Glutamatergic neuron (in vitro differentiated cells): Measurements from ENCODE around the gene GALNT6. TPM values are rescaled to one million over a fixed set of nuclear protein-coding genes. Genes with fewer than 3 reads are reported as not detected.

ENCODE experiments used
- DNase-seq: peaks from one replicate; pipeline ENCODE4 v3.0.0; 2022
- H3K27ac Mint-ChIP-seq: one replicate; pipeline ENCODE4 v1.8.0; 2020; ENCODE audit warnings: mild to moderate bottlenecking, mixed read lengths, inconsistent platforms; ENCODE audit not compliant: unreplicated experiment
- H3K27me3 Mint-ChIP-seq: one replicate; pipeline ENCODE4 v1.8.0; 2020; ENCODE audit warnings: mild to moderate bottlenecking, moderate library complexity, mixed read lengths, inconsistent platforms; ENCODE audit not compliant: unreplicated experiment
- H3K36me3 Mint-ChIP-seq: one replicate; pipeline ENCODE4 v1.8.0; 2020; ENCODE audit warnings: mild to moderate bottlenecking, mixed read lengths, inconsistent platforms; ENCODE audit not compliant: unreplicated experiment
- H3K4me1 Mint-ChIP-seq: one replicate; pipeline ENCODE4 v1.8.0; 2020; ENCODE audit warnings: mild to moderate bottlenecking, low read depth, mixed read lengths, inconsistent platforms; ENCODE audit not compliant: unreplicated experiment
- H3K4me3 Mint-ChIP-seq: one replicate; pipeline ENCODE4 v1.8.0; 2020; ENCODE audit warnings: mild to moderate bottlenecking, mixed read lengths, inconsistent platforms; ENCODE audit not compliant: unreplicated experiment
- H3K9me3 Mint-ChIP-seq: one replicate; pipeline ENCODE4 v1.8.0; 2020; ENCODE audit warnings: mild to moderate bottlenecking, moderate library complexity, mixed read lengths, inconsistent platforms; ENCODE audit not compliant: unreplicated experiment
- CTCF ChIP-seq: fragments of 200-600 bp; sonication (generic); IDR thresholded peaks from one replicate; pipeline ENCODE4 v1.5.0; 2021; ENCODE audit not compliant: partially characterized antibody, unreplicated experiment
- total RNA-seq: library from RNA; stranded (reverse); fragmentation: NEBNext Ultra II Directional; extraction: Animal tissue kit (Norgen Biotek cat#: 25700); gene quantifications from one replicate; pipeline ENCODE4 v1.2.1, GENCODE V29; 2021; ENCODE audit not compliant: unreplicated experiment

GALNT6 gene
- total RNA-seq, 1 donor from 2014 or later, result 0.39 TPM

GRCh38 chr12:51395283-51396230 lies 4.4 kb upstream of the GALNT6 start:
- H3K27me3 Mint-ChIP-seq, result peaks cover 7% of the 10 kb centered on the region

GRCh38 chr12:51393676-51394545 lies 2.7 kb upstream of the GALNT6 start:
- peaks cover 7% of the 10 kb centered on the region for H3K27me3 Mint-ChIP-seq
- H3K9me3 Mint-ChIP-seq, result no peaks in the 10 kb centered on the region
- no peaks in the 10 kb centered on the region for H3K36me3 Mint-ChIP-seq
- H3K4me1 Mint-ChIP-seq, result no peaks in the 10 kb centered on the region
- no peak overlapping the region for H3K4me3 Mint-ChIP-seq
- DNase-seq, result no peak
- no peak overlapping the region for H3K27ac Mint-ChIP-seq
- TF ChIP-seq CTCF, result no peak

More at GRCh38 chr12:51395283-51396230, 4.4 kb upstream of the GALNT6 start:
- H3K27ac Mint-ChIP-seq, result no peak overlapping the region
- no peaks in the 10 kb centered on the region for H3K4me1 Mint-ChIP-seq
- H3K36me3 Mint-ChIP-seq, result no peaks in the 10 kb centered on the region
- no peak overlapping the region for H3K4me3 Mint-ChIP-seq
- DNase-seq, result no peak
- H3K9me3 Mint-ChIP-seq, result no peaks in the 10 kb centered on the region
- no peak for TF ChIP-seq CTCF

GRCh38 chr12:51392556-51393237 lies 1.5 kb upstream of the GALNT6 start:
- DNase-seq, result no peak
- Mint-ChIP-seq H3K9me3 (no peaks in the 10 kb centered on the region), H3K4me1 (no peaks in the 10 kb centered on the region), H3K4me3 (peak overlapping the region; percentile 77), H3K27me3 (peaks cover 7% of the 10 kb centered on the region), H3K27ac (no peak overlapping the region), H3K36me3 (no peaks in the 10 kb centered on the region)
- no peak for TF ChIP-seq CTCF

GRCh38 chr12:51390891-51391282 lies 319 bp downstream of the GALNT6 start:
- Mint-ChIP-seq H3K36me3 (no peaks in the 10 kb centered on the region), H3K4me1 (no peaks in the 10 kb centered on the region), H3K9me3 (no peaks in the 10 kb centered on the region), H3K4me3 (peak overlapping the region; percentile 88), H3K27me3 (peaks cover 7% of the 10 kb centered on the region), H3K27ac (no peak overlapping the region)
- TF ChIP-seq CTCF, result no peak
- no peak for DNase-seq
